HEK293 (cell line): Measurements from ENCODE around the gene TSPAN17.

Experiments used
- CTCF ChIA-PET: fragments of 350-600 bp; formaldehyde crosslinking; extraction: SDS; loops from one replicate; lab custom pipeline; 2021; ENCODE audit warnings: antibody characterized with exemption; lab: Yijun Ruan, JAX
- POLR2A ChIA-PET: fragments of 300-600 bp; formaldehyde crosslinking; extraction: SDS; loops from one replicate; lab custom pipeline; 2020; ENCODE audit warnings: antibody characterized with exemption, inconsistent platforms; lab: Yijun Ruan, JAX
- H3K27ac ChIP-seq: fragments of 200-500 bp; sonication (Bioruptor generic); 2 replicates; pipeline ENCODE4 v1.5.1; 2014; ENCODE audit warnings: low read depth, low read length, control low read depth, inconsistent platforms; ENCODE audit errors: extremely low read depth
- H3K36me3 ChIP-seq, 2 experiments: fragments of 200-500 bp in 1 of 2; sonication (Bioruptor generic) in 1 of 2; 1 replicate in 1 of 2; 2 replicates in 1 of 2; pipeline ENCODE4 v1.5.1; 2014 to 2017; ENCODE audit warnings: inconsistent platforms in 2 of 2, low read length in 2 of 2; ENCODE audit not compliant: control insufficient read depth in 2 of 2, insufficient read depth in 1 of 2
- H3K4me1 ChIP-seq: fragments of 200-500 bp; sonication (Bioruptor generic); 2 replicates; pipeline ENCODE4 v1.5.1; 2014; ENCODE audit warnings: mild to moderate bottlenecking, low read length, inconsistent platforms; ENCODE audit not compliant: control insufficient read depth, insufficient read depth
- H3K4me3 ChIP-seq: 2 replicates; pipeline ENCODE4 v1.5.1; 2011; ENCODE audit warnings: low read depth, mild to moderate bottlenecking, control low read depth, low read length, moderate library complexity
- H3K9me3 ChIP-seq: fragments of 200-500 bp; sonication (Bioruptor generic); 2 replicates; pipeline ENCODE4 v1.5.1; 2014; ENCODE audit warnings: low read depth, low read length, inconsistent platforms; ENCODE audit not compliant: control insufficient read depth, insufficient read depth
- GLIS1 ChIP-seq: fragments of 450-650 bp; formaldehyde crosslinking; IDR thresholded peaks from 2 replicates; pipeline ENCODE4 v1.5.1; 2016; ENCODE audit warnings: missing biosample characterization, missing genetic modification characterization
- OSR2 ChIP-seq: fragments of 450-650 bp; formaldehyde crosslinking; IDR thresholded peaks from 2 replicates; pipeline ENCODE4 v1.5.1; 2016; ENCODE audit warnings: missing biosample characterization, missing genetic modification characterization
- YY2 ChIP-seq: fragments of 450-650 bp; formaldehyde crosslinking; IDR thresholded peaks from 2 replicates; pipeline ENCODE4 v1.5.1; 2016; ENCODE audit warnings: missing biosample characterization, missing genetic modification characterization
- ZBTB1 ChIP-seq: fragments of 450-650 bp; formaldehyde crosslinking; IDR thresholded peaks from 2 replicates; pipeline ENCODE4 v1.5.1; 2016; ENCODE audit warnings: missing biosample characterization, missing genetic modification characterization
- ZEB2 ChIP-seq: fragments of 450-650 bp; formaldehyde crosslinking; IDR thresholded peaks from 2 replicates; pipeline ENCODE4 v1.5.1; 2016; ENCODE audit warnings: missing biosample characterization, missing genetic modification characterization
- ZNF350 ChIP-seq: fragments of 450-650 bp; formaldehyde crosslinking; IDR thresholded peaks from 2 replicates; pipeline ENCODE4 v1.5.0; 2017; ENCODE audit warnings: missing biosample characterization, mild to moderate bottlenecking, missing genetic modification characterization
- ZNF37A ChIP-seq: fragments of 450-650 bp; IDR thresholded peaks from 2 replicates; pipeline ENCODE4 v1.5.1; 2018; ENCODE audit warnings: missing biosample characterization, missing genetic modification characterization
- ZNF555 ChIP-seq: fragments of 450-650 bp; formaldehyde crosslinking; conservative IDR thresholded peaks from 2 replicates; pipeline ENCODE4 v1.5.1; 2017; ENCODE audit warnings: missing biosample characterization, mild to moderate bottlenecking, missing genetic modification characterization, inconsistent platforms
- ZNF585B ChIP-seq: fragments of 450-650 bp; formaldehyde crosslinking; IDR thresholded peaks from 2 replicates; pipeline ENCODE4 v1.5.1; 2016; ENCODE audit warnings: missing biosample characterization, missing genetic modification characterization
- ZNF629 ChIP-seq: fragments of 450-650 bp; formaldehyde crosslinking; IDR thresholded peaks from 2 replicates; pipeline ENCODE4 v1.5.1; 2017; ENCODE audit warnings: missing biosample characterization, missing genetic modification characterization
- ZNF791 ChIP-seq: fragments of 450-650 bp; formaldehyde crosslinking; IDR thresholded peaks from 2 replicates; pipeline ENCODE4 v1.5.1; 2016; ENCODE audit warnings: missing biosample characterization, missing genetic modification characterization
- ZNF843 ChIP-seq: fragments of 450-650 bp; formaldehyde crosslinking; IDR thresholded peaks from 2 replicates; pipeline ENCODE4 v1.5.1; 2016; ENCODE audit warnings: missing biosample characterization, missing genetic modification characterization
- TF ChIP-seq, protein P1 (sequence below): fragments of 450-650 bp; formaldehyde crosslinking; IDR thresholded peaks from 2 replicates; pipeline ENCODE4 v1.5.1; 2016; ENCODE audit warnings: missing biosample characterization, missing genetic modification characterization
- TF ChIP-seq, protein P2 (sequence below): fragments of 450-650 bp; formaldehyde crosslinking; IDR thresholded peaks from 2 replicates; pipeline ENCODE4 v1.5.1; 2017; ENCODE audit warnings: missing biosample characterization, missing genetic modification characterization
- TF ChIP-seq, protein P3 (sequence below): fragments of 450-650 bp; IDR thresholded peaks from 2 replicates; pipeline ENCODE4 v1.5.1; 2018; ENCODE audit warnings: missing biosample characterization, missing genetic modification characterization
- TF ChIP-seq, protein P4 (sequence below): sonication (generic); formaldehyde crosslinking; IDR thresholded peaks from 2 replicates; pipeline ENCODE4 v1.8.1; 2022; ENCODE audit warnings: mild to moderate bottlenecking, moderate library complexity, missing genetic modification reagents

The TSPAN17 gene

DNA sequence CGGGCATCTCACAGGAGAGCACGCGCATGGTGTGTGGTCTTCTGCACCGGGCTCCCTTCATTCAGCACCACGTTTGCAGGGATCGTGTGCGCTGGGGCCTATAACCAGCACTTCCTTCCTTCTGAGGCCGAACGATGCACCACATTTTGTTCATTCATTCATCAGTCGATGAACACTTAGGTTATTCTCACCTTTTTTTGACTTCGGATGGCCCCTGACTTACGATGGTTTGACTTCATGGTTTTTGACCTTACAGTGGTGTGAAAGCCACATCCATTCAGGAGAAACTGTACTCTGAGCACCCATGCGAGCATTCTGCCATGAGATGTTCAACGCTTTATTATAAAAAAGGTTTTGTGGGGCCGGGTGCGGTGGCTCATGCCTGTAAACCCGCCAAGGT, 27.5 kb downstream of the TSPAN17 start:
- TF ChIP-seq ZNF350 (no peak), ZNF629 (tag by site-specific recombination) (no peak), ZNF555 (no peak), ZEB2 (tag by site-specific recombination) (no peak), OSR2 (tag by site-specific recombination) (no peak), ZNF843 (tag by site-specific recombination) (no peak), ZNF585B (no peak), GLIS1 (tag by site-specific recombination) (no peak), ZNF791 (no peak)
- TF ChIP-seq, protein P1, sequence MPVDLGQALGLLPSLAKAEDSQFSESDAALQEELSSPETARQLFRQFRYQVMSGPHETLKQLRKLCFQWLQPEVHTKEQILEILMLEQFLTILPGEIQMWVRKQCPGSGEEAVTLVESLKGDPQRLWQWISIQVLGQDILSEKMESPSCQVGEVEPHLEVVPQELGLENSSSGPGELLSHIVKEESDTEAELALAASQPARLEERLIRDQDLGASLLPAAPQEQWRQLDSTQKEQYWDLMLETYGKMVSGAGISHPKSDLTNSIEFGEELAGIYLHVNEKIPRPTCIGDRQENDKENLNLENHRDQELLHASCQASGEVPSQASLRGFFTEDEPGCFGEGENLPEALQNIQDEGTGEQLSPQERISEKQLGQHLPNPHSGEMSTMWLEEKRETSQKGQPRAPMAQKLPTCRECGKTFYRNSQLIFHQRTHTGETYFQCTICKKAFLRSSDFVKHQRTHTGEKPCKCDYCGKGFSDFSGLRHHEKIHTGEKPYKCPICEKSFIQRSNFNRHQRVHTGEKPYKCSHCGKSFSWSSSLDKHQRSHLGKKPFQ = no peak
- TF ChIP-seq, protein P2, sequence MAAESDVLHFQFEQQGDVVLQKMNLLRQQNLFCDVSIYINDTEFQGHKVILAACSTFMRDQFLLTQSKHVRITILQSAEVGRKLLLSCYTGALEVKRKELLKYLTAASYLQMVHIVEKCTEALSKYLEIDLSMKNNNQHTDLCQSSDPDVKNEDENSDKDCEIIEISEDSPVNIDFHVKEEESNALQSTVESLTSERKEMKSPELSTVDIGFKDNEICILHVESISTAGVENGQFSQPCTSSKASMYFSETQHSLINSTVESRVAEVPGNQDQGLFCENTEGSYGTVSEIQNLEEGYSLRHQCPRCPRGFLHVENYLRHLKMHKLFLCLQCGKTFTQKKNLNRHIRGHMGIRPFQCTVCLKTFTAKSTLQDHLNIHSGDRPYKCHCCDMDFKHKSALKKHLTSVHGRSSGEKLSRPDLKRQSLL = no peak
- TF ChIP-seq, protein P3, sequence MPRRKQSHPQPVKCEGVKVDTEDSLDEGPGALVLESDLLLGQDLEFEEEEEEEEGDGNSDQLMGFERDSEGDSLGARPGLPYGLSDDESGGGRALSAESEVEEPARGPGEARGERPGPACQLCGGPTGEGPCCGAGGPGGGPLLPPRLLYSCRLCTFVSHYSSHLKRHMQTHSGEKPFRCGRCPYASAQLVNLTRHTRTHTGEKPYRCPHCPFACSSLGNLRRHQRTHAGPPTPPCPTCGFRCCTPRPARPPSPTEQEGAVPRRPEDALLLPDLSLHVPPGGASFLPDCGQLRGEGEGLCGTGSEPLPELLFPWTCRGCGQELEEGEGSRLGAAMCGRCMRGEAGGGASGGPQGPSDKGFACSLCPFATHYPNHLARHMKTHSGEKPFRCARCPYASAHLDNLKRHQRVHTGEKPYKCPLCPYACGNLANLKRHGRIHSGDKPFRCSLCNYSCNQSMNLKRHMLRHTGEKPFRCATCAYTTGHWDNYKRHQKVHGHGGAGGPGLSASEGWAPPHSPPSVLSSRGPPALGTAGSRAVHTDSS = no peak
- no peaks in the 10 kb centered on the region for H3K9me3 ChIP-seq
- no peaks in the 10 kb centered on the region for H3K36me3 ChIP-seq
- no peak overlapping the region for H3K4me3 ChIP-seq
- no peaks in the 10 kb centered on the region for H3K4me1 ChIP-seq
- ChIA-PET POLR2A (no interaction called here), CTCF (interaction anchor here (0.6 to 1.2 kb wide), 3 partner anchors 14 to 158 kb away, joined by 3 to 6 read pairs (median 5); no protein-coding TSS in a partner anchor)
- H3K27ac ChIP-seq = no peak overlapping the region

DNA sequence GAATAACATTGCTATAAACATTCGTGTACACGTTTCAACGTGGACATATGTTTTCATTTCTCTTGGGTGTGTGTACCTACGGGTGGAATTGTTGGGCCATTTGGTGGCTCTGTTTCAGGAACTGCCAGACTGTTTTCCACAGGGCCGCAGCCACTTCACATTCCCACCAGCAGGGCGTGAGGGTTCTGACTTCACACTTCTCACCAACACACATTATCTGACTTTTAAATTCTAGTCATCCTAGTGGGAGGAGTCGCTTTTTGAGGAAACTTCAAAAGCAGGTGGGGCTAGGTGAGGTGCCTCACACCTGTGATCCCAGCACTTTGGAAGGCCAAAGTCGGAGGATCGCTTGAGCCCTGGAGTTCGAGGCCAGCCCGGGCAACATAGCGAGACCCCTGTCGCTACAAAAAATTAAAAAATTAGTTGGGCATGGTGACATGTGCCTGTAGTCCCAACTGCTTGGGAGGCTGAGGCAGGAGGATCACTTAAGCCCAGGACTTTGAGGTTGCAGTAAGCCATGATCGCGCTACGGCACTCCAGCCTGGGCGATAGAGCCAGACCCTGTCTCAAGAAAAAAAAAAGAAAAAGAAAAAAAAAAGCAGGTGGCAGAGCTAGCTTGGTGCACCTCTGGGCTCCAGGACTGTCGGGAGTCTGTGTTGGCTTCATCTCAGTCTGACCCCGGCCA, 28.5 kb downstream of the TSPAN17 start:
- Histone ChIP-seq H3K4me1 (no peaks in the 10 kb centered on the region), H3K4me3 (no peak overlapping the region), H3K9me3 (no peaks in the 10 kb centered on the region), H3K36me3 (no peaks in the 10 kb centered on the region)
- POLR2A ChIA-PET = no interaction called here
- CTCF ChIA-PET = interaction anchor here (0.6 to 1.2 kb wide), 3 partner anchors 15 to 133 kb away, joined by 6 to 7 read pairs (median 6); no protein-coding TSS in a partner anchor
- no peak for TF ChIP-seq YY2 (tag by site-specific recombination)
- TF ChIP-seq, protein P2 = peak; percentile 55; the same call in 1 of the 2 replicates
- no peak for TF ChIP-seq ZBTB1 (tag by site-specific recombination)
- TF ChIP-seq, protein P4, sequence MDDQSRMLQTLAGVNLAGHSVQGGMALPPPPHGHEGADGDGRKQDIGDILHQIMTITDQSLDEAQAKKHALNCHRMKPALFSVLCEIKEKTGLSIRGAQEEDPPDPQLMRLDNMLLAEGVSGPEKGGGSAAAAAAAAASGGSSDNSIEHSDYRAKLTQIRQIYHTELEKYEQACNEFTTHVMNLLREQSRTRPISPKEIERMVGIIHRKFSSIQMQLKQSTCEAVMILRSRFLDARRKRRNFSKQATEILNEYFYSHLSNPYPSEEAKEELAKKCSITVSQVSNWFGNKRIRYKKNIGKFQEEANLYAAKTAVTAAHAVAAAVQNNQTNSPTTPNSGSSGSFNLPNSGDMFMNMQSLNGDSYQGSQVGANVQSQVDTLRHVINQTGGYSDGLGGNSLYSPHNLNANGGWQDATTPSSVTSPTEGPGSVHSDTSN = no peak
- no peak for TF ChIP-seq ZNF37A (tag by site-specific recombination)
- TF ChIP-seq, all 188 proteins: peak for 1
- no peak overlapping the region for H3K27ac ChIP-seq
